ENCODE measurements around the gene PSMC6. TPM values are rescaled to one million over a fixed set of nuclear protein-coding genes. Genes with fewer than 3 reads are reported as not detected.

The PSMC6 gene
- total RNA-seq: 100 to 1,000 TPM; 123 to 129 TPM

DNA sequence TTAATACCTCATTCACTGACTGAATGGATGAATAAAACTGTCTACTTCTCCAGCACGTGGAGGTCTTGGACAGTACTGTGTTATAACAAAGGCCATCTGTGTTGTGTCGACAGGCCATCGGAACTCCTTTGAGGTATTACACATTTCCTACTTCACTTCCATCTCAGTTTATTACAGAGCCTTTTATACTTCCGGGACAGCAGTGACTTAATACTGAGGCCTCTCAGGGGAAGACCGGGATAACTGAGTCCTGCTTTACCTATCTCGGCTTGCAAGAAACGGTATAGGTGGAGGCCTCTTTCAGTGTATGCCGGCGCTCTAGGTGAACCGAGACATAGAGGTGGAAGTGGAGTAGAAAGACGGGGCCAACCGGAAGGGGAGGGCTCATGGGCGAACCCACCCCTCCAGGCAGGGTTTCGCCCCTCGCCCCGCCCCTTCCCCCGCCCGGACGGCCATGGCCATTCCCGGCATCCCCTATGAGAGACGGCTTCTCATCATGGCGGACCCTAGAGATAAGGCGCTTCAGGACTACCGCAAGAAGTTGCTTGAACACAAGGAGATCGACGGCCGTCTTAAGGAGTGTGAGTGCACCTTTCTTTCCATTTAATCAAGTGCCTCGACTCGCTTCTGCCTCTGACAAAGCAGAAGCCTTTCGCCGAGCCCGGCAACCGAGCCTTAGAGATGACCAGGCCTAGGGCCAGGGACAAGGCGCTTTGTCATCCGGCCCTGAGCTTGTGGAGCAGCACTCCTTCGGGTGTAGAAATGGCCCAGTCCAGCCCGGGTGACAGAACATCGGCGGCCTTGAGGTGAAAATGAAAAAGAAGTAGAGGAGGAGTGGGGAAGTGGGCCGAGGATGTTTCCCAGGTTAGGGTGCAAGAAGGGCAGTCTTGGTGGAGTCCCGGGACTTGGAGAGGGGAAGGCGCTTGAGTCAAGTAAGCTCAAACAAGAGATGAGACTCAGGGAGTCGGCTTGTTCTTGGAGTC is at the start of gene PSMC6:
TSS of gene PSMC6 (plus strand) at position 477 of the 983 bp plus-strand sequence. CDS start at position 497, 20 bp downstream.
- Mint-ChIP-seq H3K4me3 (peak within 1 kb of the TSS; percentile 100), H3K36me3 (peaks cover 23% of the 10 kb centered on the region), H3K4me1 (ENCODE audit: low read depth in 2 of 2) (peaks cover 24 to 32% of the 10 kb centered on the region in 2 donors), H3K27ac (peak within 1 kb of the TSS; percentile 98 to 100), H3K27me3 (no peaks in the 10 kb centered on the region), H3K9me3 (no peaks in the 10 kb centered on the region)
- DNase-seq (ENCODE audit: low spot score) (peak; percentile 91), ATAC-seq (peak; percentile 99 to 100)

DNA sequence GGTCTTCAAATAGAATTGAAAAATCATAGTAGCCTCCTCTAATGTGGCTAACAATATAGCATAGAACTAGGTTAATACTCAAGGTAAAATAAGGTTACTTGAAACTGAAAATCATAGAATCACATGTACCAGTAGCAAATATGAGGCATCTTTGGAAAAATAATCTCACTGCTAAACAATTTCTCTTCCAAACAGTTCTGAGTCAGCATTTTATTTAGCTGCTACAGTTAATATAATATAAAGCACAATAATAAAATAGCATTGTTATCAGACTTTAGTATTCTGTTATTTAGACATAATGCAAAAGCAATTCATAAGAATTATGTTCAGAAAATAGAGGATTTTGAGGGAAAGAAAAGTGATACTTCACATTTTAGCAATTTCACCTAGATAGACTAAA is 46.7 kb upstream of the PSMC6 start:
- Mint-ChIP-seq H3K4me1 (ENCODE audit: low read depth in 2 of 2) (no peaks in the 10 kb centered on the region), H3K9me3 (no peaks in the 10 kb centered on the region), H3K27ac (no peak overlapping the region), H3K27me3 (no peaks in the 10 kb centered on the region), H3K4me3 (no peak overlapping the region), H3K36me3 (peaks cover 10% of the 10 kb centered on the region)
- DNase-seq (ENCODE audit: low spot score): no peak
- no peak for ATAC-seq

DNA sequence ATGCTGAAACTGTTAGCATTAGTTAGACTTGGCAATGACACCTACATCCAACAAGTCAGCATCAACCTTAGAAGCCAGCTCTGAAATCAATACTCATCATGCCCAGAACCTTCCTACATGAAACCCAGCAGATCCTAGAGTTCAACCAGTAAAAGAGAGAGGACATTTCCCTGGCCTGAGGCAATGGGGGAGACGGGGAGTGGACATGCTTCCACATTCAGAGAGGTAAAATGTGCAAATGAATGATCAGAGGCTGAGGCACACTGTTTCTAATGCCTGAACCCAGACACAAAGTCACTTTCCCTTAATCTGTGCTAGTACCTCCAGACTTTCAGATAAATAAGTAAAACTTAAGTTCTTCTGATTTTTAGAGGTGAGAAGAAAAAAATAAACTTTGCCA is 46.2 kb upstream of the PSMC6 start:
- ATAC-seq (no peak), DNase-seq (ENCODE audit: low spot score) (no peak)
- Mint-ChIP-seq H3K4me1 (ENCODE audit: low read depth in 2 of 2) (no peaks in the 10 kb centered on the region), H3K9me3 (no peaks in the 10 kb centered on the region), H3K4me3 (no peak overlapping the region), H3K27ac (no peak overlapping the region), H3K27me3 (no peaks in the 10 kb centered on the region), H3K36me3 (peaks cover 14% of the 10 kb centered on the region)

DNA sequence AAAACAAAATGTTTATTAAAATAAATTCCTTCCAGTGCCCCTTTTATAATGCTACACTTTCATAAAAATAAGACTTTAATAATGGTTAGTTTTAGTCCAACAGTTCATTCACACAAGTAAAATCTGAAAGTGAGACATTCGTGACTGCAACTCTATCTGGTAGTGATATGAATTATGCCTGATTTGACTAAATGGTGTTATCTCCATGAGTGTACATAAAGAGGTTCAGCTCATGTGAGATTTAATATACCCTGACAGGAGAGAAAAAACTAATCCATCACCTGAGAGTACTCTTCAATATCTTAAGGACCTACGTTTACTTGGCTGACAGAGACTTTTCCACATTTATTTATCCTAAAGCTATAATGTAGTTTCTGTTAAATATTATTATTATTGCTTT is 45.7 kb upstream of the PSMC6 start:
- no peak for ATAC-seq
- no peak overlapping the region for H3K4me3 Mint-ChIP-seq
- no peaks in the 10 kb centered on the region for H3K27me3 Mint-ChIP-seq
- no peak for DNase-seq (ENCODE audit: low spot score)
- peaks cover 14% of the 10 kb centered on the region for H3K36me3 Mint-ChIP-seq
- H3K27ac Mint-ChIP-seq: no peak overlapping the region
- no peaks in the 10 kb centered on the region for H3K4me1 Mint-ChIP-seq (ENCODE audit: low read depth in 2 of 2)
- H3K9me3 Mint-ChIP-seq: no peaks in the 10 kb centered on the region

DNA sequence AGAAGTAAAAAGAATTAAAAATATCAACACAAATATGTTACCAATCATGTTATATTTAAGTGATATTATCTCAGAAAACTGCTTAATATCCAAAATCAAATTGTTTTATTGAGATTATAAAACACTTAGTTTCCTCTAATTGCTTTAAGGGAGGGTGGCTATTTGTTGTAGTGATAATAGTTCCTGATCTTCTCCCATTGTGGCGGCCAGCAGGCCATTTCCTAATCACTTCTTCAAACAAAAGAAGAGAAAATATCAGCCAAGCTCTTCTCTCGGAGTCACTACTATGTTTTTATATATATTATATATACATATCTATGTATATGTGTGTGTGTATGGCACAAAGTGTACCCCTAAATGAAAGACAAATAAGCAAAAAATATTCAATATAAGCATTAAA is 43.1 kb upstream of the PSMC6 start:
- H3K36me3 Mint-ChIP-seq: peaks cover 10% of the 10 kb centered on the region
- ATAC-seq: no peak
- H3K9me3 Mint-ChIP-seq: no peaks in the 10 kb centered on the region
- no peak overlapping the region for H3K4me3 Mint-ChIP-seq
- no peaks in the 10 kb centered on the region for H3K4me1 Mint-ChIP-seq (ENCODE audit: low read depth in 2 of 2)
- no peaks in the 10 kb centered on the region for H3K27me3 Mint-ChIP-seq
- H3K27ac Mint-ChIP-seq: no peak overlapping the region
- no peak for DNase-seq (ENCODE audit: low spot score)

DNA sequence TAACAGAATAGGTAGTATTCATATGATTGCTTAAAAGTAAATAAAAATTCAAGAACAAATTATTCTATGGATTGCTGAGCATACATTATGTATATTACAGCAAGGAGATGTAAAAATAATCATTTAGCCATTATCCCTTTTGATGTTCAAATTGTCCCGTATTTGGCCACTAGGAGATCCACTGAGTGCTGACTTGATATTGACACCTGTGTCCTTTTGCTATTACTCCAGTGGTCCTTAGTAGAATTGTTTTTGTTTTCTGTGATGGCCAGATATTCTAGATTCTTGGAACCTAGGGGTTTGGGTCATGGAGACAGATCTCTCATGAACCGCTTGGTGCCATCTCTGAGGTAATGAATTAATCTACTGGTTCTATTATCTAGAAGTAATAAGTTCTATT is 28.4 kb upstream of the PSMC6 start:
- no peak overlapping the region for H3K4me3 Mint-ChIP-seq
- H3K27ac Mint-ChIP-seq: no peak overlapping the region
- DNase-seq (ENCODE audit: low spot score) (no peak), ATAC-seq (no peak)
- no peaks in the 10 kb centered on the region for H3K4me1 Mint-ChIP-seq (ENCODE audit: low read depth in 2 of 2)
- H3K27me3 Mint-ChIP-seq: no peaks in the 10 kb centered on the region
- H3K36me3 Mint-ChIP-seq: peaks cover 6% of the 10 kb centered on the region
- no peaks in the 10 kb centered on the region for H3K9me3 Mint-ChIP-seq

DNA sequence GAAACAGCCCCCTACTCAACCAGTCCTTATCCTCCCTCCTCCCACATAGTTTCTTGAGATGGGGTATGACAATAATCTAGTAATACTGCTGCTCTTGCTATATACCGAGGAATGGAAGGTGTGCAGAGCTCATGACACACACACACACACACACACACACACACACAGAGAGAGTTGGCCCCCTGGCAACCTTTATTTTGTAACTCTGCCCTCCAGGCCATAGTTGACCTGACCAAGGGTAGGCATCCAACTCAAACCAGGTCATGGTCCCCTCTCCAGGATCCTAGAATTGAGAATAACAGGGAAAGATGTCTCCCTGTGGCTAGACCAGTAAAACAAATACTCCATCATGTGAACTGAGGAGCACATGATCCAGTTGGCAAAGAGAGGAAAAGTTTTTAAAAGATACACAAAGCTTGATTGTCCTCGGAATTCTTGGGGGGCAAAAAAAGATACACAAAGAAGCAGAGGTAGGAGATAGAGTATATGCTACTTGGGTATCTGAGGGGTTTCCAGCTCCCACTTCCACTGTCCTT is 22.9 kb upstream of the PSMC6 start:
- H3K4me3 Mint-ChIP-seq: no peak overlapping the region
- H3K4me1 Mint-ChIP-seq (ENCODE audit: low read depth in 2 of 2): peaks cover 15 to 16% of the 10 kb centered on the region in 2 donors
- no peak overlapping the region for H3K27ac Mint-ChIP-seq

DNA sequence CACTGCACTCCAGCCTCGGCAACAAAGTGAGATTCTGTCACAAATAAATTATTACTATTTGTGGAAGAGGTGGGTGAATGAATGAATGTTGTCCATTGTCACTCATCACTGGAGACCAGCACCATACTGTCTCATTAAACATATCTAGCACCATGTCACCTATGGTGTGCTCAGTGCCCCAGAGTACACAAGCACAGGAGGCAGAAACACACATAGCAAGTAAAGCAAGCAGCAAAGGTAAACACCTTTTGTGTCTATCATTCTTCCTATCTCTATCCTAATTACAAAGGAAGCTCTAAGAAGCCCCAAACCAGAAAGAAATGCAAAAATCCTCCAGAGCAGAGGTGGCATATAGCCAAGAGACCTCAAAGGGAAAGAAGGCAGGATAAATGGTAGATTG is 20.8 kb upstream of the PSMC6 start:
- no peaks in the 10 kb centered on the region for H3K27me3 Mint-ChIP-seq
- H3K4me1 Mint-ChIP-seq (ENCODE audit: low read depth in 2 of 2): peaks cover 22 to 23% of the 10 kb centered on the region in 2 donors
- H3K9me3 Mint-ChIP-seq: no peaks in the 10 kb centered on the region
- DNase-seq (ENCODE audit: low spot score): no peak
- no peak for ATAC-seq
- H3K4me3 Mint-ChIP-seq: no peak overlapping the region
- H3K36me3 Mint-ChIP-seq: no peaks in the 10 kb centered on the region
- no peak overlapping the region for H3K27ac Mint-ChIP-seq

More for the DNA sequence above, 22.9 kb upstream of the PSMC6 start:
- Mint-ChIP-seq H3K27me3 (no peaks in the 10 kb centered on the region), H3K36me3 (no peaks in the 10 kb centered on the region), H3K9me3 (no peaks in the 10 kb centered on the region)
- DNase-seq (ENCODE audit: low spot score) (no peak), ATAC-seq (no peak)

DNA sequence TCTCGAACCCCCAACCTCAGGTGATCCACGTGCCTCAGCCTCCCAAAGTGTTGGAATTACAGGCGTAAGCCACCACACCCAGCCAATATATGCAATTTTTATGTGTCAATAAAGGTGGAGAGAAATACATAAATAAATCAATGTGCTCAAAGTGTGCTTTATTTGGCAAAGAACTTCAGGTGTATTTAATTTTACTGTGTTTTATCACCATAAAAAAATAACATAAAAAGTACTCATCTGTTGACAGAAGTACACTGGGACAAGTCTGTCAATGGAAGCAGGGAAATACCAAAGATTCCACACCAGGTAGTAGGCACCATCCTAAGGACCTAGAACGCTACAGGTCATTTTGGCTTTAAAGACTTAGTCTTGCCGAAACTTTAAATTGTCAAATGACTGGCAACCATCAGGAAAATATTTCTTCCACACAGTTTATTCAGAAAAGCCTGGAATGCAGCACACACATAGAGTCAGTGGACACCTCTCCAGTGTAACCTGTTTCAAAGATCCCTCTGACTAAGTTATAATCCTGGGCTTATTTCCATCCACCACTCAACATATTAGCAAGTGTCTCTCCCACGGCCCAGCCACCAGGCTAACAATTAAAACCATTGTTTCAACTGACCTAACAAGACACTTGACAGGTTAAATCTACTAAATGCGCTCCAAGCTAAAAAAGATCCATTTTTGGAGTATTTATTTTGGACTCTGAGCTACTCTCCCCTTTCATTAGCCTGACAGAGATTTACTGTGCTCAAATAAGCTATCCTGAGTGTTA is 15.8 kb upstream of the PSMC6 start:
- no peaks in the 10 kb centered on the region for H3K27me3 Mint-ChIP-seq
- DNase-seq (ENCODE audit: low spot score): no peak
- H3K36me3 Mint-ChIP-seq: peaks cover 6% of the 10 kb centered on the region
- H3K27ac Mint-ChIP-seq: no peak overlapping the region
- no peaks in the 10 kb centered on the region for H3K9me3 Mint-ChIP-seq
- H3K4me3 Mint-ChIP-seq: no peak overlapping the region
- H3K4me1 Mint-ChIP-seq (ENCODE audit: low read depth in 2 of 2): peaks cover 44 to 45% of the 10 kb centered on the region in 2 donors
- ATAC-seq: no peak

DNA sequence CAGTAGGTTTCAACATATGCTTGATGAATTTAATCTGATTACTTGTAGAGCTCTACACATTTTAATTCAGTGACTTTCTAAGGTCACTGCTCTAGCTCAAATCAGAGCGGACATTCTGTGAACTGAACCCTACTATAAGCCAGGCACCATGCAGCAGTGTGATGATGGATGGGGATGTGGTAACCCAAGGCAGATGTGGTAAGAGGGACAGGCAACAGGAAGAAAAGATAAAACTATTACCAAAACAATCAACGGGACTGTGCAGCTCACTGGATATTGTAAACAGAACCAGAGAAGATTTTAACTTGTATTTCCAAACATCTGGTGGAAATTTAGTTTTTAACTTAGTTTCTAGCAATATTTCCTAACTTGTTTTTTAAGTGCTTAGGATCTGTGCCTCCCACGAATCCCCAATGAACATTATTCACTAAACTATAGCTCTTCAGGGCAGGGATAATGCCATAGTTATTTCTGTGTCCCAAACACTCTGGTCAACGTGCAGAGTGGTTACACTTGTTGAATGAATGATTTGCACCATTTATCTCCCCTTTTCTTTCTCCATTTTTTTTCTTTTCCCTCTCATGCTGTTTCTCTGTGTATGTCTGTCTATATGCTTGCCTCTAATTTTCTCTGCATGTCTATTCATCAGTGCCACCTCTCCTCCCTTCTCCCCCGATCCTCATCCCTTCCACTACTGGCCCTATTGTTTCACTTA is 14.6 kb upstream of the PSMC6 start:
- Mint-ChIP-seq H3K27me3 (no peaks in the 10 kb centered on the region), H3K9me3 (no peaks in the 10 kb centered on the region), H3K4me3 (peak overlapping the region; percentile 41), H3K4me1 (ENCODE audit: low read depth in 2 of 2) (peaks cover 37 to 44% of the 10 kb centered on the region in 2 donors), H3K27ac (peak overlapping the region in 1 of 2 donors; percentile 20), H3K36me3 (peaks cover 6% of the 10 kb centered on the region)
- ATAC-seq (no peak), DNase-seq (ENCODE audit: low spot score) (no peak)

DNA sequence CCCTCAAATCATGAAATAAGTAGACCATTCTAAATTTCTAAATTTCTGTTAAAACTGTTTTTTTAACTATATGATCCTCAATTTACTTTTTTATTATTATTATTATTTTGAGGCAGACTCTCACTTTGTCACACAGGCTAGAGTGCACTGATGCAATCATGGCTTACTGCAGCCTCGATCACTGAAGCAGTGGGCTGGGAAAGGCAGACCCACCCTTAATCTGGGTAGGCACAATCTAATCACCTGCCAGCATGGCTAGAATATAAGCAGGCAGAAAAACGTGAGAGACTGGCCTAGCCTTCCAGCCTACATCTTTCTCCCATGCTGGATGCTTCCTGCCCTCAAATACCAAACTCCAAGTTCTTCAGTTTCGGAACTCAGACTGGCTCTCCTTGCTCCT is 14.0 kb upstream of the PSMC6 start:
- no peak for DNase-seq (ENCODE audit: low spot score)
- H3K36me3 Mint-ChIP-seq: peaks cover 6% of the 10 kb centered on the region
- H3K9me3 Mint-ChIP-seq: no peaks in the 10 kb centered on the region
- H3K27ac Mint-ChIP-seq: peak overlapping the region; percentile 96
- ATAC-seq: no peak
- H3K27me3 Mint-ChIP-seq: no peaks in the 10 kb centered on the region
- H3K4me1 Mint-ChIP-seq (ENCODE audit: low read depth in 2 of 2): peaks cover 36 to 40% of the 10 kb centered on the region in 2 donors
- peak overlapping the region; percentile 97 for H3K4me3 Mint-ChIP-seq

DNA sequence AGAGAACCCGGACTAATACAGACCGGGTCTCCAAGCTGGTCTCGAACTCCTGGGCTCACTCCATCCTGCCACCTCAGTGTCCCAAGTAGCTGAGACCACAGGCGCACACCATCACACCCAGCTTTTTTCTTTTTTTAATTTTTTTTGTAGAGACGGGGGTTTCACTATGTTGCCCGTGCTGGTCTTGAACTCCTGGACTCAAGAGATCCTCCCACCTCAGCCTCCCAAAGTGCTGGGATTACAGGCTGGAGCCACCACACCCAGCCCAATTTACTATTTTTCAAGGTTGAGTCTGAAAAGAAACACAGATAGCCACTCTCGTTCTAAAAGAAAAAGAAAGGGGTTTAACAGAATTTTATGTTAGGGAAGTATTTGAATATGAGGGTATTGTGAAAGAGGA is 13.5 kb upstream of the PSMC6 start:
- Mint-ChIP-seq H3K9me3 (no peaks in the 10 kb centered on the region), H3K36me3 (peaks cover 6% of the 10 kb centered on the region), H3K27ac (peak overlapping the region; percentile 96), H3K4me3 (peak overlapping the region; percentile 97), H3K4me1 (ENCODE audit: low read depth in 2 of 2) (peaks cover 36 to 38% of the 10 kb centered on the region in 2 donors), H3K27me3 (no peaks in the 10 kb centered on the region)
- ATAC-seq: no peak
- DNase-seq (ENCODE audit: low spot score): no peak

DNA sequence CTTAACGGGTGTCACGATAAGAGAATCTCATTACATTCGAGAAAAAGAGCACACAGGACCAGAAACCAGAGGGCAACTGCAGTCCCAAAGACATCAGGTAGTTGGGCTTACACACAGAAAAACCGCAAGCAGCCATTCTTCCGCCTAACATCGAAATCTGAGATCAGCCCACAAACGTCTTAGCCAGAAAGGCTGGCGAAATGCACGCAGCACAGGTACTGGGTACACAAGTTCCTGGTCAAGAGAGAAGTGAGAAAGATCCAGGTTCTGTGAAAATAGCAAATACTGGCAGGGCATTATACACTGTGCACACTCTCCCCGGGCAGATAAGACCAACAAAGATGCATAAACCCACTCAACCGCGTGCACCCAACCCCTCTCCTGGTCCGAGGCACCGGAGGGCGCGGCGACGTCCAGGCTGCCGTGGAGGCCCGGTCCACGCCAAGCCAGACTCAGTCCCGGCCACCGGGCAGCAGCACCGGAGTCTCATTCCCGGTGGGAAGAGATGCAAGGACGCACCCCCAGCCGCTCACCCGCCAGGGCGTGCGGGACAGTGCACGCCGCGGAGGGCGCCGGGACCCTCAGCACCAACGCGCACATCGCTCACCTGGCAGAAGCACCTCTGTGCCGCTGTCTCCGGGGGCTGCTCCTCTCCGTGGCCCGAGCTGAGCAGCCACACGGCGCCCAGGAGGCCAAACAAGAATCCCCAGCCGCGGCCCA is 12.1 kb upstream of the PSMC6 start:
- DNase-seq (ENCODE audit: low spot score) (peak; percentile 64), ATAC-seq (peak; percentile 43 to 59)
- peaks cover 6% of the 10 kb centered on the region for H3K36me3 Mint-ChIP-seq
- no peaks in the 10 kb centered on the region for H3K9me3 Mint-ChIP-seq
- H3K4me1 Mint-ChIP-seq (ENCODE audit: low read depth in 2 of 2): peaks cover 32 to 36% of the 10 kb centered on the region in 2 donors
- H3K27ac Mint-ChIP-seq: peak overlapping the region; percentile 96
- no peaks in the 10 kb centered on the region for H3K27me3 Mint-ChIP-seq
- peak overlapping the region; percentile 97 for H3K4me3 Mint-ChIP-seq
